Measurements from ENCODE around the gene ZNF189.

DNA sequence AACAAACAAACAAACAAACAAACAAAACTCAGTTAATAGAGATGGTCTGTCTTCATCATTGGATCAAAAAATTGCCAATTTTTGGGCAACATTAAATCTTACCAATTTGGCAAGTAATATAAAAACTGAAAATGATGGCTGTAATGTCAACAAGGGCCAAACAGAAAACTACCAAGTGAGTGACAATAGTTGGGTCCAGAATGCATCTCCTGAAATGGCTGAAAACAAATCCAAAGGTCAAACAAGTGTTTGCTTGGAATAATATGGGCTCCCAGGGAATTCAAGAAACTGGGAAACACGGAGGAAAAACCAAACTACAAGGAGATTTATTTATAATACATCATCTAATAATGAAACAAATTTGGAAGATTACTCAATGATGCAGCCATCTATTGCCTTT is 39.0 kb upstream of the ZNF189 start:
- TF ChIP-seq CTCF (conservative IDR thresholded peaks at IDR 0.05; ENCODE audit: low read length): no peak
- no peak for TF ChIP-seq EZH2phosphoT487 (IDR thresholded peaks at IDR 0.05; ENCODE audit: borderline replicate concordance)

Measured in Loucy (cell line).